HepG2 (cell line): ENCODE results near the gene SLC1A2. TPM values are rescaled to one million over a fixed set of nuclear protein-coding genes. Genes with fewer than 3 reads are reported as not detected.

Experiments used
- CENPX ChIP-seq: sonication (generic); formaldehyde crosslinking; IDR thresholded peaks from 2 replicates; pipeline ENCODE4 v1.9.0; 2021; ENCODE audit warnings: mild to moderate bottlenecking, missing genetic modification reagents, moderate library complexity
- GZF1 ChIP-seq: sonication (generic); formaldehyde crosslinking; IDR thresholded peaks from 2 replicates; pipeline ENCODE4 v1.5.1; 2020; ENCODE audit warnings: mild to moderate bottlenecking, missing genetic modification reagents
- NPAS2 ChIP-seq: sonication (generic); formaldehyde crosslinking; IDR thresholded peaks from 2 replicates; pipeline ENCODE4 v1.8.0; 2022; ENCODE audit warnings: mild to moderate bottlenecking, missing genetic modification reagents, borderline replicate concordance
- SMAD1 ChIP-seq: sonication (generic); formaldehyde crosslinking; IDR thresholded peaks from 2 replicates; pipeline ENCODE4 v1.4.0; 2020; ENCODE audit warnings: missing genetic modification reagents, low read depth, mild to moderate bottlenecking, borderline replicate concordance
- polyA plus RNA-seq, 8 experiments: library from polyadenylated mRNA; depleted of rRNA in 3 of 8; stranded (reverse) in 7 of 8; unstranded in 1 of 8; fragments of >200 nt; fragmentation: Illumina TruSeq in 4 of 8; extraction: Trizol in 4 of 8; gene quantifications; 2 replicates each; pipeline versions ENCODE4 v1.2.1 to v1.2.3, GENCODE V29; 2011 to 2016; ENCODE audit warnings: low read depth in 4 of 8, missing spikeins in 1 of 8, mixed read lengths in 1 of 8; ENCODE audit not compliant: insufficient read depth in 1 of 8
- total RNA-seq, 5 experiments: library from RNA; depleted of rRNA; stranded (reverse); fragments of >200 nt; fragmentation: Illumina TruSeq; extraction: Trizol; gene quantifications; 2 replicates each; pipeline ENCODE4 v1.2.3, GENCODE V29; 2016; ENCODE audit warnings: low read depth in 1 of 5
- TF ChIP-seq, protein P1 (sequence below): sonication (generic); formaldehyde crosslinking; IDR thresholded peaks from 2 replicates; pipeline ENCODE4 v1.9.0; 2021; ENCODE audit warnings: missing genetic modification reagents, borderline replicate concordance
- TF ChIP-seq, protein P2 (sequence below): sonication (generic); formaldehyde crosslinking; IDR thresholded peaks from 2 replicates; pipeline ENCODE4 v1.4.0; 2020; ENCODE audit warnings: mild to moderate bottlenecking, low read depth, missing genetic modification reagents
- TF ChIP-seq, protein P3 (sequence below), 2 experiments: sonication (generic) in 1 of 2; formaldehyde crosslinking in 1 of 2; IDR thresholded peaks; 2 replicates each; pipeline versions ENCODE4 v1.5.1 to v1.6.1; 2011 to 2020; ENCODE audit warnings: borderline replicate concordance in 1 of 2, low read depth in 1 of 2, low read length in 1 of 2, mild to moderate bottlenecking in 1 of 2, missing genetic modification reagents in 1 of 2, moderate library complexity in 1 of 2

SLC1A2 gene
- total and polyA plus RNA-seq, 2 of the 13 experiments (the other 11 are each of a cell fraction or from before 2014, with no cell fraction given), result 23.2 to 43.2 TPM

DNA sequence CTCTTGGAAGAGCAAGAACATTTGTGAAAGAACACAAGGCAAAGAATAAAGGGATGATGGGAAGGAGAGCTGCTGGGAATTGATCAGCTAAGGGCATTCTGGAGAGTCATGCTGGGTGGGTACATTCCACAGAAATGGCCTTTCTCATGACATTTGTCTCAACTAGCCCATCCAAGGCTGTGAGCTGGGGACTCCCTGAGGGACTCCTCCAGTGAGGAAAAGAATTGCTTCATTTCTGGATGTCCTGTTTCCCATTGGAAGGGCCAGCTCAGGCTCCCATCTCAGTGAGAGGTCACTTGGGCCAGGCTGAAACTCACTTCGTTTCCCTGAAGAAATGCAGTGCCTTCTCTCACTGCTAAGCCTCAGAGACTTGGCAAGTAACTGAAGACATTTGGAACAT, 173.6 kb downstream of the SLC1A2 start (continued):
- TF ChIP-seq, protein P1, sequence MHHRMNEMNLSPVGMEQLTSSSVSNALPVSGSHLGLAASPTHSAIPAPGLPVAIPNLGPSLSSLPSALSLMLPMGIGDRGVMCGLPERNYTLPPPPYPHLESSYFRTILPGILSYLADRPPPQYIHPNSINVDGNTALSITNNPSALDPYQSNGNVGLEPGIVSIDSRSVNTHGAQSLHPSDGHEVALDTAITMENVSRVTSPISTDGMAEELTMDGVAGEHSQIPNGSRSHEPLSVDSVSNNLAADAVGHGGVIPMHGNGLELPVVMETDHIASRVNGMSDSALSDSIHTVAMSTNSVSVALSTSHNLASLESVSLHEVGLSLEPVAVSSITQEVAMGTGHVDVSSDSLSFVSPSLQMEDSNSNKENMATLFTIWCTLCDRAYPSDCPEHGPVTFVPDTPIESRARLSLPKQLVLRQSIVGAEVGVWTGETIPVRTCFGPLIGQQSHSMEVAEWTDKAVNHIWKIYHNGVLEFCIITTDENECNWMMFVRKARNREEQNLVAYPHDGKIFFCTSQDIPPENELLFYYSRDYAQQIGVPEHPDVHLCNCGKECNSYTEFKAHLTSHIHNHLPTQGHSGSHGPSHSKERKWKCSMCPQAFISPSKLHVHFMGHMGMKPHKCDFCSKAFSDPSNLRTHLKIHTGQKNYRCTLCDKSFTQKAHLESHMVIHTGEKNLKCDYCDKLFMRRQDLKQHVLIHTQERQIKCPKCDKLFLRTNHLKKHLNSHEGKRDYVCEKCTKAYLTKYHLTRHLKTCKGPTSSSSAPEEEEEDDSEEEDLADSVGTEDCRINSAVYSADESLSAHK (CRISPR knock-in tag), result no peak
- TF ChIP-seq, protein P2, sequence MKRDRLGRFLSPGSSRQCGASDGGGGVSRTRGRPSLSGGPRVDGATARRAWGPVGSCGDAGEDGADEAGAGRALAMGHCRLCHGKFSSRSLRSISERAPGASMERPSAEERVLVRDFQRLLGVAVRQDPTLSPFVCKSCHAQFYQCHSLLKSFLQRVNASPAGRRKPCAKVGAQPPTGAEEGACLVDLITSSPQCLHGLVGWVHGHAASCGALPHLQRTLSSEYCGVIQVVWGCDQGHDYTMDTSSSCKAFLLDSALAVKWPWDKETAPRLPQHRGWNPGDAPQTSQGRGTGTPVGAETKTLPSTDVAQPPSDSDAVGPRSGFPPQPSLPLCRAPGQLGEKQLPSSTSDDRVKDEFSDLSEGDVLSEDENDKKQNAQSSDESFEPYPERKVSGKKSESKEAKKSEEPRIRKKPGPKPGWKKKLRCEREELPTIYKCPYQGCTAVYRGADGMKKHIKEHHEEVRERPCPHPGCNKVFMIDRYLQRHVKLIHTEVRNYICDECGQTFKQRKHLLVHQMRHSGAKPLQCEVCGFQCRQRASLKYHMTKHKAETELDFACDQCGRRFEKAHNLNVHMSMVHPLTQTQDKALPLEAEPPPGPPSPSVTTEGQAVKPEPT, result no peak
- TF ChIP-seq, protein P3, sequence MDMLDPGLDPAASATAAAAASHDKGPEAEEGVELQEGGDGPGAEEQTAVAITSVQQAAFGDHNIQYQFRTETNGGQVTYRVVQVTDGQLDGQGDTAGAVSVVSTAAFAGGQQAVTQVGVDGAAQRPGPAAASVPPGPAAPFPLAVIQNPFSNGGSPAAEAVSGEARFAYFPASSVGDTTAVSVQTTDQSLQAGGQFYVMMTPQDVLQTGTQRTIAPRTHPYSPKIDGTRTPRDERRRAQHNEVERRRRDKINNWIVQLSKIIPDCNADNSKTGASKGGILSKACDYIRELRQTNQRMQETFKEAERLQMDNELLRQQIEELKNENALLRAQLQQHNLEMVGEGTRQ (IDR thresholded peaks at IDR 0.05; ENCODE audit: low read depth, low read length), result no peak
- TF ChIP-seq, protein P3 (CRISPR knock-in tag; IDR thresholded peaks at IDR 0.05; ENCODE audit: borderline replicate concordance), result no peak
- TF ChIP-seq SMAD1 (CRISPR knock-in tag) (no peak), NPAS2 (CRISPR knock-in tag) (no peak), GZF1 (CRISPR knock-in tag) (no peak), CENPX (no peak)
